AG10803 (cell line): ENCODE data around the gene MTRFR.
"Not testable (repeated sequence)": the region's sequence is repeated elsewhere in the genome, so short reads cannot be mapped to it uniquely, and the experiment has no call there.

Source experiments
- DNase-seq: peaks from one replicate; pipeline ENCODE4 v3.0.0; 2010; ENCODE audit warnings: low read depth
- H3K4me3 ChIP-seq: 2 replicates; pipeline ENCODE4 v1.5.1; 2011; ENCODE audit warnings: mild to moderate bottlenecking, low read length, control low read depth
- TF ChIP-seq, protein P1 (sequence below): conservative IDR thresholded peaks from 2 replicates; pipeline ENCODE4 v1.5.1; 2011; ENCODE audit warnings: mild to moderate bottlenecking, low read length, control low read depth, inconsistent platforms

Gene MTRFR

GRCh38 chr12:123238330-123238682 is 5.1 kb downstream of the MTRFR start:
- TF ChIP-seq, protein P1, sequence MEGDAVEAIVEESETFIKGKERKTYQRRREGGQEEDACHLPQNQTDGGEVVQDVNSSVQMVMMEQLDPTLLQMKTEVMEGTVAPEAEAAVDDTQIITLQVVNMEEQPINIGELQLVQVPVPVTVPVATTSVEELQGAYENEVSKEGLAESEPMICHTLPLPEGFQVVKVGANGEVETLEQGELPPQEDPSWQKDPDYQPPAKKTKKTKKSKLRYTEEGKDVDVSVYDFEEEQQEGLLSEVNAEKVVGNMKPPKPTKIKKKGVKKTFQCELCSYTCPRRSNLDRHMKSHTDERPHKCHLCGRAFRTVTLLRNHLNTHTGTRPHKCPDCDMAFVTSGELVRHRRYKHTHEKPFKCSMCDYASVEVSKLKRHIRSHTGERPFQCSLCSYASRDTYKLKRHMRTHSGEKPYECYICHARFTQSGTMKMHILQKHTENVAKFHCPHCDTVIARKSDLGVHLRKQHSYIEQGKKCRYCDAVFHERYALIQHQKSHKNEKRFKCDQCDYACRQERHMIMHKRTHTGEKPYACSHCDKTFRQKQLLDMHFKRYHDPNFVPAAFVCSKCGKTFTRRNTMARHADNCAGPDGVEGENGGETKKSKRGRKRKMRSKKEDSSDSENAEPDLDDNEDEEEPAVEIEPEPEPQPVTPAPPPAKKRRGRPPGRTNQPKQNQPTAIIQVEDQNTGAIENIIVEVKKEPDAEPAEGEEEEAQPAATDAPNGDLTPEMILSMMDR = no peak
- H3K4me3 ChIP-seq = no peak overlapping the region
- no peak for DNase-seq

DNA sequence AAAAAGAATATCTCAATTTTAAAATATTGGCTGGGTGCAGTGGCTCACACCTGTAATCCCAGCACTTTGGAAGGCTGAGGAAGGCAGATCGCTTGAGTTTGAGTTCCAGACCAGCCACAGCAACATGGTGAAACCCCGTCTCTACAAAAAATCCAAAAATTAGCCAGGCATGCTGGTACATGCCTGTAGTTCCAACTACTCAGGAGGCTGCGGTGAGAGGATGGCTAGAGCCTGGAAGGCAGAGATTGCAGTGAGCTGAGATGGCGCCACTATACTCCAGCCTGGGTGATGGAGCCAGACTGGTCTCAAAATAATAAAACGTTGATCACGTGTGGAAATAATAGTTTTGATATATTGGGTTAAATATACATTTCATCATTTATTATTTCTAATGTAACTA is 5.7 kb downstream of the MTRFR start:
- TF ChIP-seq, protein P1 = no peak
- no peak for DNase-seq
- no peak overlapping the region for H3K4me3 ChIP-seq

DNA sequence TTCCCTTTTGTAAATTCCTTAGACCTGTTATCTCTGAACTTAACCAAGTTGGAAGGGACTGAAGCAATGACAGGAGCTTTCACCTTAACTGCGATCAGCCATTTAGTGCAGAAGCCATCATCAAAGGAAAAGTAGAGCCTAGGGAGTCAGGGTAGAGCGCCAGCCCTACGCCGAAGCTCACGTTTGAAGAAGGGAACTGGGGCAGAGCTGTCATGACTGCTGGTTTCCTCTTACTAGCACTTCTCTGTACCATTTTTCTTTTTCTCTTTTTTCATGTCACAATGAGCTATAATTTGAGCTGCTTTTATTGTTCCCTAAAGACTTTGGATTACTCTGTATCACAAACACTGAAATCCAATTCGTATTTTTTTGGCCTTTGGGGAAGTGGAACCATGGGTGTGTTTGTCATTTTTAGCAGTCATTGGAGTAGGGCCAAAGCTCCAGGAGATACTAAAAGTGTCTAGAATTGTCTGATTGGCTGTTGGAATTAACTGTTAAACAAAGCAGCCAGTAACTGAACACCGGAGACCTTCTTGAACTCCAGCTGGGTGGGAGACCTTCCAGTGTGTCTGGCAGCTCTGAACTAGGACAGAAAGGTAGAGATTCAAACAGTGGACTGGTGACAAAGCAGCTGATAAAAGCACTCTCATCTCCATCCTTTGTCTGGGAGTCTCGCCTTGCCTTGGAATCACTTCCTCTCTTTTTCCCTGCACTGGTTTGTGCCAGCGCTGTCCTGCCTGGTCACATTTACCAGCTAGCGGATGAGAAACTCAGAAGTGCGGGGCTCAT is 9.1 kb downstream of the MTRFR start:
- TF ChIP-seq, protein P1 = no peak
- no peak for DNase-seq
- no peak overlapping the region for H3K4me3 ChIP-seq

GRCh38 chr12:123243671-123244262 is 10.5 kb downstream of the MTRFR start:
- TF ChIP-seq, protein P1 = no peak
- DNase-seq = no peak
- H3K4me3 ChIP-seq = no peak overlapping the region

- DNase-seq = no peak
- TF ChIP-seq, protein P1 = no peak
- H3K4me3 ChIP-seq = no peak overlapping the region
Measured at GRCh38 chr12:123245678-123246077, 12.4 kb downstream of the MTRFR start.

DNA sequence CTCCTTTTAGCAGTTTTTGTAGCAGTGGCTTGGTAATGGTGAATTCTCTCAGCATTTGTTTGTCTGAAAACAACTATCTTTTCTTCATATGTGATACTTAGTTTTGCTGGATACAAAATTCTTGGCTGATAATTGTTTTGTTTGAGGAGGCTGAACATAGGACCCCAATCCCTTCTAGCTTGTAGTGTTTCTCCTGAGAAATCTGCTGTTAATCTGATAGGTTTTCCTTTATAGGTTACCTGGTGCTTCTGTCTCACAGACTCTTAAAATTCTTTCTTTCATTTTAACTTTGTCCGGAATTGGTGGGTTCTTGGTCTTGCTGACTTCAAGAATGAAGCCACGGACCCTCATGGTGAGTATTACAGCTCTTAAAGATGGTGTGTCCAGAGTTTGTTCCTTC is 14.9 kb downstream of the MTRFR start:
- not testable (repeated sequence) for DNase-seq

DNA sequence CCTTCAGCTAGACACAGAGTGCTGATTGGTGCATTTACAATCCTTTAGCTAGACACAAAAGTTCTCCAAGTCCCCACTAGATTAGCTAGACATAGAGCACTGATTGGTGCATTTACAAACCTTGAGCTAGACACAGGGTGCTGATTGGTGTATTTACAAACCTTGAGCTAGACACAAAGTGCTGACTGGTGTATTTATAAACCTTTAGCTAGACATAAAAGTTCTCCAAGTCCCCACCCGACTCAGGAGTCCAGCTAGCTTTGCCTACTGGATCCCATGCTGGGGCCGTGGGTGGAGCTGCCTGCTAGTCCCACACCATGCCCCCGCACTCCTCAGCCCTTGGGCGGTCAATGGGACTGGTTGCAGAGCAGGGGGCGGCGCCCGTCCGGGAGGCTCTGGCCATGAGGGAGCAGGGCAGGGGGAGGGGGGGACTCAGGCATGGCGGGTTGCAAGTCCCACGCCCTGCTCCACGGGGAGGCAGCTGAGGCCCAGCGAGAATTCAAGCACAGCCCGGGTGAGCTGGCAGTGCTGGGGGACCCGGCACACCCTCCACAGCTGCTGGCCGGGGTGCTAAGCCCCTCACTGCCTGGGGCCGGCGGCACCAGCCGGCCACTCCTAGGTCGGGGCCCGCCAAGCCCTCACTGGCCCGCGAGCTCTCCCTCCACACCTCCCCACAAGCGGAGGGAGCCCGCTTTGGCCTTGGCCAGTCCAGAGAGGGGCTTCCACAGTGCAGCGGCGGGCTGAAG is 15.9 kb downstream of the MTRFR start:
- not testable (repeated sequence) for DNase-seq, H3K4me3 ChIP-seq

More for the DNA sequence above, 14.9 kb downstream of the MTRFR start:
- H3K4me3 ChIP-seq = not testable (repeated sequence)
